Measurements from ENCODE around the gene SERTAD3. TPM values are rescaled to one million over a fixed set of nuclear protein-coding genes. Genes with fewer than 3 reads are reported as not detected.

SERTAD3 gene
- total and polyA plus RNA-seq, 2 of the 8 experiments (the other 6 are each of a cell fraction or from before 2014, with no cell fraction given): 15.1 to 32.1 TPM

GRCh38 chr19:40410030-40410389 lies 34.1 kb downstream of the SERTAD3 start:
- CTCF ChIA-PET (ENCODE audit: partially characterized antibody): interaction anchor here (1.7 to 5.1 kb wide), 3 partner anchors 10 to 105 kb away, joined by 3 to 41 read pairs (median 8); no protein-coding TSS in a partner anchor
- Histone ChIP-seq H2BK12ac (ENCODE audit: low read depth, low read length) (0 out of 2 replicates have a peak overlapping the region, but pooled peaks have one; percentile 68), H3K79me1 (ENCODE audit: low read depth, low read length) (no peaks in the 10 kb centered on the region), H3K56ac (replicated peaks; ENCODE audit: insufficient read length, low read depth, low read length) (no peak overlapping the region), H3K18ac (ENCODE audit: extremely low read depth, low read length) (peak overlapping the region; percentile 1; the same call in 1 of the 2 replicates), H3K23me2 (ENCODE audit: low read depth, low read length) (0 out of 2 replicates have a peak, but pooled peaks cover 2% of the 10 kb centered on the region), H2AK5ac (ENCODE audit: low read depth, low read length) (no peak overlapping the region), H3K9ac (replicated peaks in 1 of 4; ENCODE audit: extremely low read depth in 1 of 4, low read depth in 3 of 4, low read length in 3 of 4) (no peak overlapping the region), H2BK20ac (ENCODE audit: low read length) (no peak overlapping the region), H3K4me1 (replicated peaks in 1 of 4; ENCODE audit: control insufficient read depth in 3 of 4, insufficient read depth in 4 of 4, low read length in 3 of 4) (peaks cover 7 to 24% (median 13%) of the 10 kb centered on the region in 4 experiments), H3K36me3 (ENCODE audit: control insufficient read depth in 2 of 4, insufficient read depth in 4 of 4, low read length in 3 of 4) (no peaks in the 10 kb centered on the region), H3K27me3 (replicated peaks in 1 of 4; ENCODE audit: control insufficient read depth in 3 of 4, extremely low read depth in 1 of 4, insufficient read depth in 3 of 4, low read length in 3 of 4) (no peaks in the 10 kb centered on the region), H4K91ac (replicated peaks; ENCODE audit: insufficient read length, low read length) (peak overlapping the region; percentile 80), H3K4ac (replicated peaks; ENCODE audit: insufficient read length, low read depth, low read length) (no peak overlapping the region), H2BK5ac (ENCODE audit: low read depth, low read length) (peak overlapping the region; percentile 48; the same call in 1 of the 2 replicates), H2AFZ (ENCODE audit: low read length) (0 out of 2 replicates have a peak overlapping the region, but pooled peaks have one; percentile 5), H3K4me2 (ENCODE audit: insufficient read depth in 1 of 2, low read depth in 2 of 2, low read length in 2 of 2) (peak overlapping the region in 1 of 2 experiments; percentile 30; a peak in 1 of 4 replicates), H4K8ac (ENCODE audit: extremely low read depth, insufficient read depth, low read length) (peak overlapping the region; percentile 57; the same call in 1 of the 2 replicates), H4K20me1 (replicated peaks in 1 of 2; ENCODE audit: control insufficient read depth in 1 of 2, insufficient read depth in 2 of 2, low read length in 2 of 2) (no peaks in the 10 kb centered on the region), H3K27ac (ENCODE audit: low read depth, low read length) (peak overlapping the region; percentile 53; the same call in 1 of the 2 replicates), H3K9me3 (ENCODE audit: insufficient read depth in 2 of 2, low read depth in 1 of 2, low read length in 1 of 2) (no peaks in the 10 kb centered on the region), H3K79me2 (ENCODE audit: control insufficient read depth in 1 of 2, insufficient read depth in 2 of 2, low read length in 2 of 2) (no peaks in the 10 kb centered on the region), H4K5ac (ENCODE audit: insufficient read length, low read depth, low read length) (peak overlapping the region; percentile 25), H3K4me3 (ENCODE audit: extremely low read depth in 1 of 4, insufficient read depth in 2 of 4, low read depth in 3 of 4, low read length in 4 of 4) (no peak overlapping the region; a peak in 1 of 8 replicates), H3K14ac (ENCODE audit: insufficient read length) (no peak overlapping the region), H3K23ac (ENCODE audit: insufficient read length) (no peak overlapping the region), H2BK15ac (ENCODE audit: low read length) (peak overlapping the region; percentile 61; the same call in 1 of the 2 replicates), H2BK120ac (replicated peaks; ENCODE audit: low read depth, low read length) (peak overlapping the region; percentile 82)
- DNase-seq (ENCODE audit: low read depth in 1 of 2, low spot score in 2 of 2): no peak
- POLR2A ChIA-PET (ENCODE audit: partially characterized antibody): interaction anchor here (1.6 to 6.4 kb wide), 7 partner anchors 8 to 307 kb away, joined by 3 to 27 read pairs (median 8); partner anchors contain the start of genes COQ8B, ITPKC, SERTAD1 and SERTAD3
- TF ChIP-seq POLR2AphosphoS5 (IDR thresholded peaks at IDR 0.05; ENCODE audit: low read depth, low read length): peak; percentile 69; the same call in 1 of the 2 replicates
- TF ChIP-seq SP1 (IDR thresholded peaks at IDR 0.05; ENCODE audit: low read depth, low read length): peak; percentile 76
- TF ChIP-seq TAF1 (IDR thresholded peaks at IDR 0.05; ENCODE audit: low read depth, low read length): 0 out of 2 replicates have a peak, but pooled peaks have one; percentile 43
- TF ChIP-seq TEAD4 (IDR thresholded peaks at IDR 0.05; ENCODE audit: low read depth, low read length): peak; percentile 67; the same call in 1 of the 2 replicates
- TF ChIP-seq NRF1 (IDR thresholded peaks at IDR 0.05; ENCODE audit: low read depth, low read length): no peak
- TF ChIP-seq TCF12 (IDR thresholded peaks at IDR 0.05; ENCODE audit: low read depth, low read length): peak; percentile 64; the same call in 1 of the 2 replicates
- TF ChIP-seq EP300 (IDR thresholded peaks at IDR 0.05; ENCODE audit: borderline replicate concordance in 1 of 2, low read depth in 2 of 2, low read length in 2 of 2): peak in 1 of 2 experiments; percentile 70; a peak in 1 of 3 replicates
- peak in 1 of 2 experiments; percentile 58; a peak in 1 of 3 replicates for TF ChIP-seq POLR2A (IDR thresholded peaks at IDR 0.05; ENCODE audit: control extremely low read depth in 1 of 2, low read depth in 2 of 2, low read length in 2 of 2)
- peak; percentile 46 for TF ChIP-seq MAX (IDR thresholded peaks at IDR 0.05)
- TF ChIP-seq YY1 (IDR thresholded peaks at IDR 0.05; ENCODE audit: low read depth, low read length): peak; percentile 33; the same call in 1 of the 2 replicates
- no peak for TF ChIP-seq SP4 (IDR thresholded peaks at IDR 0.05; ENCODE audit: low read length)
- no peak for TF ChIP-seq RFX5 (IDR thresholded peaks at IDR 0.05; ENCODE audit: borderline replicate concordance, low read depth, low read length)
- TF ChIP-seq ASH2L (IDR thresholded peaks at IDR 0.05; ENCODE audit: low read length): peak; percentile 33
- 52% methylated on average over 7 of the region's 9 CpGs; no CpG with 5 or more reads in 1 of the 2 experiments for WGBS, 2 experiments (ENCODE audit: extremely low coverage in 1 of 2, insufficient coverage in 1 of 2, insufficient read length in 1 of 2, insufficient replicate concordance in 2 of 2, low coverage in 1 of 2, low lambda C conversion rate in 2 of 2, missing lambda C conversion rate in 1 of 2)
- no peak for FAIRE-seq
